Raji (cell line): ENCODE measurements around the gene TSPO.

Experiments used
- POLR2A ChIP-seq: IDR thresholded peaks from 2 replicates; pipeline ENCODE4 v1.6.1; 2011; ENCODE audit warnings: low read depth, low read length, control low read depth; ENCODE audit not compliant: insufficient read depth

Gene TSPO

DNA sequence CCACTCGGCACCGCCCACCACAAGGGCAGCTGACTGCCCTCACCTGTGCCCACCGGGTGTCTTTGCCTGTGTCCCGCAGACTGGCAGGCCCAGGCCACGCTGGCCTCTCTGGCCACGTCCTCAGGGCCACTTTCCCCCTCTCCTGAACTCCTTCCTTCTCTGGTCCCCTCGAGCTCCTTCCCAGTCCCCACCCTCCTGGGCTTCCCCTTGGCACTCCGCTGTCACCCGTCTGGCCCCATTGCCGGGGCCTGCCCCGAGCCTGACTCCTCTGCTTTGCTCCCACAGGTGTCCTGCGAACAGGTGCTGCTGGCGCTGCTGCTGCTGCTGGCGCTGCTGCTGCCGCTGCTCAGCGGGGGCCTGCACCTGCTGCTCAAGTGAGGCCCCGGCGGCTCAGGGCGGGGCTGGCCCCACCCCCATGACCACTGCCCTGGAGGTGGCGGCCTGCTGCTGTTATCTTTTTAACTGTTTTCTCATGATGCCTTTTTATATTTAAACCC is 22.4 kb upstream of the TSPO start:
- TF ChIP-seq POLR2A, result no peak

DNA sequence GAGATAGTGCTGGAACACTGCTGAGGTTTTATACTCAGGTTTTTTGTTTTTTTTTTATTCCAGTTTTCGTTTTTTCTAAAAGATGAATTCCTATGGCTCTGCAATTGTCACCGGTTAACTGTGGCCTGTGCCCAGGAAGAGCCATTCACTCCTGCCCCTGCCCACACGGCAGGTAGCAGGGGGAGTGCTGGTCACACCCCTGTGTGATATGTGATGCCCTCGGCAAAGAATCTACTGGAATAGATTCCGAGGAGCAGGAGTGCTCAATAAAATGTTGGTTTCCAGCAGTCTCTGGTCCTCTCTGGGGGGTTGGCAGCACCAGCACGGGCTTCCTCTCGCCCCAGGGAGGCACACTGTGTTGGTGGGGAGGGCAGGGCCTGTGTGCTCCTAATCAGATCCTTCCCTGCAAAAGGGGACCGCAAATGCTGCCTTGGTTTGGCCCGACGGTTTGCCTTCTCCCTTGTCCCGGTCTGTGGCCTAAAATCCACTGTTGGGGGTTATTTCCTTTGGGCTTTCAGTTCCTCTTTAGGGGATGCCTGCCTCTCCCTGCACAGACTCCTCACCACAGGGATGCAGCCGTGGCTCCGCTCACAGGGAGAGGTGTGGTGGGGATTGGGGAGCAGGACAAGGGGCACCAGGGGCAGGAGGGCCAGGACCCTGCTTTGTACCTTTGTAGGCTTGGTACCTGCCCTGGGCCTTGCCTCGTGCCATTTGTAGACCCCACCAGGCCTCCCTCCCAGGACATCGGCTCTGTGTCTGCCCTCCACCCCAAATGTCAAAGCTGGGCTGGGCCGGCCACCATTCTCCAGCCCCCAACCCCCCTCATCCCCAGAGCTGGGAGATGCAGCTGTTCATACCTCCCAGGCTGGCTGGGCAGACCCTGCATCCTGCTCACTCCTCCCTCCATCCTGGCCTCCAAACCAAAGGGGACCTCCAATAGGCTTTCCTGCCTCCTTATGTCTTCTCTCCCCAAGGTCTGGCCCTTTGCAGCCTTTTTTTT is 21.6 kb upstream of the TSPO start:
- TF ChIP-seq POLR2A, result no peak

- no peak for TF ChIP-seq POLR2A
These were observed 19.4 kb upstream of the TSPO start for GRCh38 chr22:43131773-43132501.

GRCh38 chr22:43133401-43133800 is 18.0 kb upstream of the TSPO start:
- TF ChIP-seq POLR2A, result no peak

DNA sequence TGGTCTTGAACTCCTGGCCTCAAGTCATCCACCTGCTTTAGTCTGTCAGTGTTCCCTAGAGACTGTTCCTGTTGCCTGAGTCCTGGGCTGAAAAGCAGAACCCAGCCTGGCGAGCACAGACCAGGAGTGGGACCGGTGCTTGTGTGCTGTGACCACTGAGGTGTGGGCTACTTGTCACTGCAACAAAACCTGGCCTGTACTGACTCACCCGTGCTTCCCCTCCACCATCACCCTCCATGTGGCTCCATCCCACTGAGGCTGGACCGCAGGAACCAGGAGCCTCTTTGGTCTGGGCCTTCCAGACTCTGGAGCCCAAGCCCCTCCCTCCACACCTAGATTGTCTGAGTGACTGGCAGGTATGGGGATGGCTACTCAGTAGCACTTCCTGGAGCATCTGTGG is 16.8 kb upstream of the TSPO start:
- no peak for TF ChIP-seq POLR2A

DNA sequence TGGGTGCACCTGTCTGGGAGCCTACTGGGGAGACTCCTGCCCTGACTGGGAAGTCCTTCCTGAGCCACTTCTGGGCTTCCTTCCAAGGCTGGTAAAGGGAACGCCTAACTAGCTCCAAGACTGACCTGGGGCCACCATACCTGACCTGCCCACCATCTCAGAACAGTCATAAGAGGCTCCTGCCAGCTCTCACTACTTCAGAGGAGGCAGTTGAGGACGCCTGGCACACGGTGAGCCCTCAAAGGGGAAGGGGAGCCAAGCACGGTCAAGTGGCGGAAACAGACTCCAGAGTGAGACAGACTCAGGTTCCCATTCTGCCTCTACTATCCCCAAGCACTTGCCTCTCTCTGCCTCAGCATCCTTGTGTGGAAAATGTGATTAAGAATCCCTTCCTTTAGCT is 15.8 kb upstream of the TSPO start:
- no peak for TF ChIP-seq POLR2A

DNA sequence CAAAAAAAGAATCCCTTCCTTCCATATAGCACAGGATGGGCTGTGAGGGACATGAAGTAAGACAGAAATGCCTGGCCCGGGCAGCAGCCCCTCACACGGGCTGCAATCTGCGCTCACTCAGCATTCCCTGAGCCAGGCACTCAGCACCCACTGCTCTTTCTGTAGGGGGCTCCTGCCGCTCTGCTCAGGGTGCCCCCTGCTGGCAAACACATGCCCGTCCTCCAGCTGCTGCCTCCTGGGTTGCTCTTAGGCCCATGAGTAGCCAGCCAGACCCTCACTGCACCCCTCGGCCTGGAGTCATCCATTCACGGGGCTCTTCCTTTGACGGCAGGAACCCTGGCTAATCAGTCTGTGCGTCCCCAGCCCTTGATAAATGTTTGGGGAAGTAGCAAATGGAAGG is 15.1 kb upstream of the TSPO start:
- no peak for TF ChIP-seq POLR2A

DNA sequence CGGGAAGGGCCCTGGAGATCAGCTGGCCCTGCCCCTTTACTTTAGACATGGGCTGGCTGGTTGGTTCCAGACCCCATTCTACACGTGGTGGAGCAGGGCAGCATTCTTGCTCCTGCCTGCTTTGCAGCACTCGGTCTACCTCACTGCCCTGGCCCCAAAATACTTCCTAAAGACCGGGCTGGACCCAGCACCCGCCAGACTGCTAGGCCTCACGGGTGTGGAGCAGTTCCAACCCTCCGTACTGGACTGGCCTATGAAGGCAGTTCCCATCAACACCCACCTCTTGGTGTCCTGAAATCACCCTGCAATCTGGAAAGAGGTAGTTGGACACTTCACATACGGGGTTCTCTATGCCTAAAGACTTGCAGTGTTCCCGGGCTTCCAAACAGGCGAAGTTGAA is 14.6 kb upstream of the TSPO start:
- no peak for TF ChIP-seq POLR2A

DNA sequence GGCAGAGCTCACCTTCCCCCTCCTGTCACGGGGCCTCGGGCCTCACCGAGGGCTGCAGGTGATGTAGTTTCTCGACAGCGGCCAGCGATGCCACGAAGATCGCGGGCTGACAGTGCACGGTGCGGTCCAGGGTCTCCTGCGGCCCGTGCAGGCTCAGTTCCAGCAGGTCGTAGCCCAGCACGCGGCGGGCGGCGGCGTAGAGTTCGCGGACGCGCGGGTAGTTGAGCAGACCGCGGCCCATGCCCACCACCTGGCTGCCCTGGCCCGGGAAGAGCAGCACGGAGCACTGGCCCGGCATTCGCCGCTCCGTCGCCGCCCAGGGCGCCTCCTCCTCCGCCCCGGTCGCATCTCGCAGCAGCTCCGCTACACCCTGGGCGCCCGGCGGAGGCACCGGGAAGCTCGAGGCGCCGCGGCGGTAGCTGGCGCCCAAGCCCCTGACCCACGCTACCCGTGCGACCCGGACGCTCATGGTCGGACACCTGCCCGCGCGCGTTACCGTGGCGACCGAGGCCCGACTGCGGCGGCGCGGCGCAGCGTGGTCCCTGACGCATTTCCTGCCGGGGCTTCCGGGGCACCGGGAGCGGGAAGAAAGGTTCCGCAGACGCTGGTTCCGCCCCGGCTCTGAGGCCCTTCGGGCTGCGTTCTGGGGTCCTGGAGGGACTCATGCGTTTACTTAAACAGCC is 8.3 kb upstream of the TSPO start, which contains the start of gene MCAT:
MCAT (minus strand) TSS at position 519 of the 683 bp plus-strand sequence; CDS start at position 469, 50 bp downstream.
- TF ChIP-seq POLR2A, result peak; percentile 86

DNA sequence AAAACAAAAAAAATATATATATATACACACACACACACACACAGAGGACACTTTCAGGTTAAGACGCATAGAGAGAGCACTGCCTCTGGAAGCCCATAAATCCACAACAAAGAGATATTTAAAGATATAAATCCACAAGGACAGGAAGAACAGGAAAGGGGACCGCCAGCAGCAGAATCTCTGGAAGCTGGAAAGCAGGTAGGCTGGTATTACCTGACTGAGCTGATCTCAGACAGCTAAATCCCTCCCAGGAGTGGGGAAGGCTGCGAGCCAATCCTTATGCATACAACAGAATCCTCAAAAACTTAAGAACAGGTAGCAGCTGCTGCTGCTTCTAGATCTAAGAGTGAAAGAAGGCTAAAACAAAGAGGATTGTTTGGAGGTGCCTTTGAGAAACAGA is 6.4 kb upstream of the TSPO start:
- no peak for TF ChIP-seq POLR2A

DNA sequence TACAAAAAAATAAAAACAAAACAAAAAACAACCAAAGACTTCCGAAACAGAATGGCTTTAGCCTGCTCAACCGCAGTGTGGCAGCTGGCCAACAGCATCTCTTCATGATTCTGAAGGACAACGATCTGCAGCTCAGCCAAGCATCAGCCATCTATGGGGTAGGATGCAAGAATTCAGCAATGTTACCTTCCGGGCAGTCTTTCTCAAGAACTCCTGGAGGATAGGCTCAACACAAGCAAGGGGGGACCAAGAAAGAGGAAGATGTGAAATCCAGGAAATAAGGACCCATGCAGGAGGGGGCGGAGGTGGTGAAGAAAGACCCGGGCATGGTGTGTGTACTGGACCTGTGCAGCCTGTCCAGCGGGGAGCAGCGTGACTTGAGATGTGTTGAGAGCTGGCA is 3.5 kb upstream of the TSPO start:
- no peak for TF ChIP-seq POLR2A

- TF ChIP-seq POLR2A, result no peak
These were observed 2.8 kb upstream of the TSPO start for GRCh38 chr22:43148581-43148980.

DNA sequence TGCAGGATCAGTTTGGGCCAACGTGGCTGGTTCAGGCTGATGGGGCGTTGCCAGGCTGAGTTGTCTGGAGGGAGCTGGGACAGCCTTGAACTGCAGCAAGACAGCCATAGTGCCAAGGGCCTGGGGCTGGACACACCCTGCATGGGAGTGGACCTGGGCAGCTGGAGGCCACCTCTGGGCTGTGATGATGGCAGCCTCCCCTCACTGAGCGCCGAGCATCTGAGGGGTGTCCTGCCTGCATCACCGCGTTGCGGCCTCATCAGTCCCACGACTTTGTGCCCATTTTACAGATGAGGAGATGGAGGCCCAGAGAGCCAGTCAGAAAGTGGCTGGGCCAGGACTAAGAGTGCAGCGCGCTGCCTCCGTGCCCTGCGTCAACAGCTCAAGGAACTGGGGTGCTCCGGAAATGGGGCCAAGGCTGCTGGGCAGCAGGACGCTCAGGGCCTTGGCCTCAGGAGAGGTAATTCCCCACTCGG is 590 bp upstream of the TSPO start:
- TF ChIP-seq POLR2A, result no peak

DNA sequence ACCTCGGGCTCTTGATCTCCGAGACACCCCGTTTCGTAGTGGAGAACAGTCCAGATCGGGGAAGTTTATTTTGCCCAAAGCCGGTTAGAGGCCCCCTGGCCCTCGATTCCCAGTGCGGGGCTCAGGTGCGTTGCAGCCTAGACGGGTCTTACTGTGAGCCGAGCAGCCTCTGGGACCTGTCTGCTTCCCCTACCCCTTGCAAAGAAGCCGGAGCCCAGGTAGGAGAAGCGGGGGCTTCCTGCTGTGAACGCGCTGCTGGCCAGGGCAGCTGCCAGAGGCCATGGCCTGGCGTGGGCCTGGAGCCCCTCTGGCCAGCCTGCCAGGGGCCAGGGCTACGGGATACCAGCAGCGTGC is 621 bp downstream of the TSPO start:
- 0 out of 2 replicates have a peak, but pooled peaks have one; percentile 18 for TF ChIP-seq POLR2A

DNA sequence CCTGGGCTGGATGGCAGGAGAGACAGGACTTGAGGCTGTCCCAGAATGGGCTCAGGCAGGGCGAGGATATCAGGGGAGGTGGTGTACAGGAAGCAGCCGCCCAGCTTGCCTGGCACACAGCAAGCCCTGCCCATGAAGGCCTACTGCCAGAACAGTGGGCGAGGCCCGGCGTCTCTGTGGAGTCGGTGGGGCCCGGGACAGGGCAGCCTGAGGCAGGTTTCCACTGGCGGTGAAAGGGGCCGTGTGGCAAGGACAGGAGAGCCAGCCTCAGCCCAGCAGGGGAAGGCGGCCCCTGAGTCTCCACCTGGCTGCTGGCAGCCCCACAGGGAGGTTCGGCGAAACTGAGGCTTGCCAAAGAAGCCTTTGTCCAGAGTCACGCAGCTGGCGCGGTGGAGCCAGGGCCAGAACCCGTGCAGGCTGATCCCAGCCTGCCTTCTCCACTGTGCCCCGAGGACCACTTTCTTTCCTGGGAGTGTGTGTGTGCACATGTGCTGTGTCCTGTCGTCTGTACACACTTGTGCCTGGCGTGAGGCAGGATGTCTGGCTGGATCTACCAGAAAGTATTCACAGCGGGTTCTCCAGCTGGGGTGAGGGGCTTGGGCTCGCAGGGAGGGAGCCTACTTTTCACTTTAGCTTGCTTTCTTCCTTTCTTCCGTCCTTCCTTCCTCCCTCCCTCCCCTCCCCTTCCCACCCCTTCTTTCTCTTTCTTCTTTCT is 1.2 kb downstream of the TSPO start:
- TF ChIP-seq POLR2A, result no peak

GRCh38 chr22:43153899-43154298 is 2.5 kb downstream of the TSPO start:
- TF ChIP-seq POLR2A, result no peak
